SK-N-SH (cell line): ENCODE measurements around the gene PRR16. TPM values are rescaled to one million over a fixed set of nuclear protein-coding genes. Genes with fewer than 3 reads are reported as not detected.

Experiments used
- CTCF ChIA-PET: fragments of 300-600, 350-600 bp; formaldehyde crosslinking; extraction: SDS; loops from one replicate; lab custom pipeline; 2021; lab: Yijun Ruan, JAX
- POLR2A ChIA-PET: fragments of 350-600 bp; sonication (Branson Sonifier 250); formaldehyde crosslinking; extraction: SDS; loops from one replicate; lab custom pipeline; 2020; ENCODE audit warnings: antibody characterized with exemption, inconsistent platforms; lab: Yijun Ruan, JAX
- DNase-seq: peaks from one replicate; pipeline ENCODE4 v3.0.0; 2012
- H2AFZ ChIP-seq: fragments of 200-600 bp; sonication (generic); 2 replicates; pipeline ENCODE4 v1.8.1; 2016; ENCODE audit warnings: antibody characterized with exemption, mild to moderate bottlenecking, low read depth
- H3F3A ChIP-seq: fragments of 200-600 bp; sonication (generic); replicated peaks from 2 replicates; pipeline ENCODE3; 2016; ENCODE audit warnings: antibody characterized with exemption, mild to moderate bottlenecking; ENCODE audit not compliant: insufficient read depth
- H3K27ac ChIP-seq, 2 experiments: fragments of 200-500 bp in 1 of 2; fragments of 200-600 bp in 1 of 2; sonication (Bioruptor generic) in 1 of 2; sonication (generic), shearing (Covaris generic) in 1 of 2; 2 replicates each; pipeline versions ENCODE4 v1.5.1 to v1.6.1; 2014 to 2016; ENCODE audit warnings: low read depth in 2 of 2, inconsistent platforms in 1 of 2, low read length in 1 of 2, mild to moderate bottlenecking in 1 of 2, mixed read lengths in 1 of 2
- H3K27me3 ChIP-seq: fragments of 200-600 bp; sonication (generic), shearing (Covaris generic); 2 replicates; pipeline ENCODE4 v1.6.1; 2016; ENCODE audit warnings: mixed run types; ENCODE audit not compliant: insufficient read depth
- H3K36me3 ChIP-seq, 2 experiments: fragments of 200-500 bp in 1 of 2; fragments of 200-600 bp in 1 of 2; sonication (Bioruptor generic) in 1 of 2; sonication (generic) in 1 of 2; replicated peaks in 1 of 2; 2 replicates each; pipeline versions ENCODE3 to v1.5.1; 2014 to 2016; ENCODE audit warnings: low read length in 1 of 2, mild to moderate bottlenecking in 1 of 2; ENCODE audit not compliant: insufficient read depth in 2 of 2, control insufficient read depth in 1 of 2
- H3K4me1 ChIP-seq, 2 experiments: fragments of 200-500 bp in 1 of 2; fragments of 200-600 bp in 1 of 2; sonication (Bioruptor generic) in 1 of 2; sonication (generic), shearing (Covaris generic) in 1 of 2; 2 replicates each; pipeline versions ENCODE4 v1.5.1 to v1.6.1; 2014 to 2016; ENCODE audit warnings: low read depth in 1 of 2, low read length in 1 of 2, mixed run types in 1 of 2; ENCODE audit not compliant: insufficient read depth in 2 of 2, control insufficient read depth in 1 of 2
- H3K4me2 ChIP-seq: fragments of 200-600 bp; sonication (generic), shearing (Covaris generic); 2 replicates; pipeline ENCODE4 v1.6.1; 2017; ENCODE audit warnings: mixed run types
- H3K4me3 ChIP-seq, 2 experiments: fragments of 200-500 bp in 1 of 2; fragments of 200-600 bp in 1 of 2; sonication (Bioruptor generic) in 1 of 2; sonication (generic), shearing (Covaris generic) in 1 of 2; 2 replicates each; pipeline versions ENCODE4 v1.5.1 to v1.8.1; 2014 to 2016; ENCODE audit warnings: low read depth in 2 of 2, inconsistent platforms in 1 of 2, low read length in 1 of 2, mild to moderate bottlenecking in 1 of 2, mixed read lengths in 1 of 2, moderate library complexity in 1 of 2
- H3K79me2 ChIP-seq: fragments of 200-600 bp; sonication (generic); 2 replicates; pipeline ENCODE4 v1.8.1; 2017; ENCODE audit warnings: mild to moderate bottlenecking; ENCODE audit not compliant: insufficient read depth
- H3K9ac ChIP-seq: fragments of 200-600 bp; sonication (generic); 2 replicates; pipeline ENCODE4 v1.6.1; 2017; ENCODE audit warnings: mixed run types
- H3K9me2 ChIP-seq: fragments of 200-600 bp; sonication (generic); 2 replicates; pipeline ENCODE4 v1.6.1; 2017; ENCODE audit warnings: mixed run types
- H3K9me3 ChIP-seq: fragments of 200-600 bp; sonication (generic); 2 replicates; pipeline ENCODE4 v1.6.1; 2017; ENCODE audit warnings: mixed run types, mild to moderate bottlenecking, moderate library complexity
- H4K20me1 ChIP-seq: fragments of 200-600 bp; sonication (generic); 2 replicates; pipeline ENCODE4 v1.6.1; 2017; ENCODE audit warnings: mild to moderate bottlenecking, mixed run types; ENCODE audit not compliant: insufficient read depth
- FOSL2 ChIP-seq: IDR thresholded peaks from 2 replicates; pipeline ENCODE4 v1.4.0; 2012; ENCODE audit warnings: low read depth, mild to moderate bottlenecking, moderate library complexity, borderline replicate concordance
- FOXM1 ChIP-seq: IDR thresholded peaks from 2 replicates; pipeline ENCODE4 v1.4.0; 2012; ENCODE audit warnings: low read depth, mild to moderate bottlenecking
- GATA2 ChIP-seq: sonication (generic); formaldehyde crosslinking; IDR thresholded peaks from 2 replicates; pipeline ENCODE4 v1.5.0; 2020; ENCODE audit warnings: mild to moderate bottlenecking, missing genetic modification reagents
- MXI1 ChIP-seq: IDR thresholded peaks from 2 replicates; pipeline ENCODE4 v1.6.1; 2012; ENCODE audit warnings: mild to moderate bottlenecking, low read depth, low read length, improper control_type of control experiment
- PBX3 ChIP-seq: IDR thresholded peaks from 2 replicates; pipeline ENCODE4; 2012
- RAD21 ChIP-seq: IDR thresholded peaks from 2 replicates; pipeline ENCODE4 v1.6.1; 2012; ENCODE audit warnings: mild to moderate bottlenecking, low read length
- RCOR1 ChIP-seq: fragments of 150-350 bp; IDR thresholded peaks from 2 replicates; pipeline ENCODE4 v1.6.1; 2017; ENCODE audit warnings: antibody characterized with exemption, low read length
- RFX5 ChIP-seq: IDR thresholded peaks from 2 replicates; pipeline ENCODE4 v1.6.1; 2012; ENCODE audit warnings: mild to moderate bottlenecking, improper control_type of control experiment, low read length
- SMC3 ChIP-seq: IDR thresholded peaks from 2 replicates; pipeline ENCODE4 v1.6.1; 2012; ENCODE audit warnings: low read depth, low read length, improper control_type of control experiment
- TEAD4 ChIP-seq: IDR thresholded peaks from 2 replicates; pipeline ENCODE4 v1.4.0; 2012; ENCODE audit warnings: mild to moderate bottlenecking, borderline replicate concordance; ENCODE audit not compliant: insufficient read depth
- USF1 ChIP-seq: IDR thresholded peaks from 2 replicates; pipeline ENCODE4 v1.4.0; 2012; ENCODE audit warnings: low read depth, borderline replicate concordance
- WGBS: methylation state at CpG from one replicate; pipeline ENCODE4 v1.1.6; 2017; ENCODE audit warnings: low lambda C conversion rate; 5-methylcytosine and 5-hydroxymethylcytosine counted together
- polyA plus RNA-seq, 3 experiments: library from polyadenylated mRNA; depleted of rRNA; stranded (reverse); fragments of >200 nt; gene quantifications; 2 replicates each; pipeline ENCODE4 v1.2.3, GENCODE V29; 2012
- TF ChIP-seq, protein P1 (sequence below): fragments of 150-350 bp; IDR thresholded peaks from 2 replicates; pipeline ENCODE4 v1.6.1; 2016; ENCODE audit warnings: mild to moderate bottlenecking, low read depth, low read length
- TF ChIP-seq, protein P2 (sequence below): fragments of 200-600 bp; sonication (generic); IDR thresholded peaks from 2 replicates; pipeline ENCODE4 v1.6.1; 2017; ENCODE audit warnings: antibody characterized with exemption, mild to moderate bottlenecking, moderate library complexity

PRR16 gene
- polyA plus RNA-seq, 1 of the 3 experiments (the other 2 are of a cell fraction), result 26.7 TPM

DNA sequence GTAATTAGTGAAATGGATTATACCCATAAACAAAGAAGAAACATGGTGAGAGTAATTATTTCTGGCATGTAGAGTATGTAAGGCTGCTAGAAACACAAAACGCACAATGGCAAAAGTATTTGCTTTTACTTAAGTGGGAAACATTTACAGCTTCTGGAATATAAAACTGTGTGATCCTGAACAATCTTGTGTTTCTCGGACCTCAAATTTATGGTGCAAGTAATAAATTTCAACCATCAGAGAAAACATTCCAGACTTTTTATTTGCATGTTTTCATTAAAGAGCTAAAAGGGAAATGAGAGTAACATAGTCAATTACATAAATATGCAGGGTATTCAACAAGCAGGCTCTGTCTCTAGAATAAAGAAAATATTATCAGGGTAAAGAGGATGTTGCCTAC is 17.2 kb upstream of the PRR16 start:
- 58% methylated on average over 2 of the region's 2 CpGs for WGBS
- ChIA-PET POLR2A (no interaction called here), CTCF (interaction anchor here (0.6 to 1.3 kb wide), 2 partner anchors 189 to 1330 kb away, joined by 3 to 4 read pairs; no protein-coding TSS in a partner anchor)
- no peaks in the 10 kb centered on the region for H4K20me1 ChIP-seq
- peaks cover 2 to 10% of the 10 kb centered on the region in 2 experiments; a peak in 3 of 4 replicates for H3K4me1 ChIP-seq
- H3K4me3 ChIP-seq, result no peak overlapping the region
- peak overlapping the region; percentile 71 to 77; a peak in 3 of 4 replicates for H3K27ac ChIP-seq
- no peaks in the 10 kb centered on the region for H3K36me3 ChIP-seq
- no peak overlapping the region for H2AFZ ChIP-seq
- no peaks in the 10 kb centered on the region for H3K9me3 ChIP-seq
- H3K27me3 ChIP-seq, result no peaks in the 10 kb centered on the region
- H3K4me2 ChIP-seq, result peak overlapping the region; percentile 42; the same call in 1 of the 2 replicates
- TF ChIP-seq RFX5, result no peak
- no peak for TF ChIP-seq TEAD4
- TF ChIP-seq, protein P1, sequence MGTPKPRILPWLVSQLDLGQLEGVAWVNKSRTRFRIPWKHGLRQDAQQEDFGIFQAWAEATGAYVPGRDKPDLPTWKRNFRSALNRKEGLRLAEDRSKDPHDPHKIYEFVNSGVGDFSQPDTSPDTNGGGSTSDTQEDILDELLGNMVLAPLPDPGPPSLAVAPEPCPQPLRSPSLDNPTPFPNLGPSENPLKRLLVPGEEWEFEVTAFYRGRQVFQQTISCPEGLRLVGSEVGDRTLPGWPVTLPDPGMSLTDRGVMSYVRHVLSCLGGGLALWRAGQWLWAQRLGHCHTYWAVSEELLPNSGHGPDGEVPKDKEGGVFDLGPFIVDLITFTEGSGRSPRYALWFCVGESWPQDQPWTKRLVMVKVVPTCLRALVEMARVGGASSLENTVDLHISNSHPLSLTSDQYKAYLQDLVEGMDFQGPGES, result no peak
- TF ChIP-seq RCOR1, result no peak
- no peak for TF ChIP-seq MXI1
- no peak for TF ChIP-seq SMC3
- TF ChIP-seq, all 33 proteins: peak for 0
- H3K9me2 ChIP-seq, result no peaks in the 10 kb centered on the region
- peaks cover 22% of the 10 kb centered on the region for H3F3A ChIP-seq
- H3K79me2 ChIP-seq, result no peaks in the 10 kb centered on the region
- H3K9ac ChIP-seq, result no peak overlapping the region
- DNase-seq, result no peak

- Histone ChIP-seq H3K36me3 (no peaks in the 10 kb centered on the region), H2AFZ (no peak overlapping the region), H3K27me3 (no peaks in the 10 kb centered on the region), H3K79me2 (no peaks in the 10 kb centered on the region), H3K9ac (no peak overlapping the region), H4K20me1 (no peaks in the 10 kb centered on the region), H3K9me2 (no peaks in the 10 kb centered on the region), H3K9me3 (no peaks in the 10 kb centered on the region), H3K4me1 (peaks cover 2 to 10% of the 10 kb centered on the region in 2 experiments; a peak in 3 of 4 replicates), H3F3A (peaks cover 22% of the 10 kb centered on the region), H3K4me3 (no peak overlapping the region), H3K4me2 (no peak overlapping the region), H3K27ac (peak overlapping the region in 1 of 2 experiments; percentile 77; a peak in 2 of 4 replicates)
- 29% methylated on average over 1 of the region's 1 CpG for WGBS
- POLR2A ChIA-PET, result no interaction called here
- DNase-seq, result peak; percentile 25
- TF ChIP-seq, protein P2, sequence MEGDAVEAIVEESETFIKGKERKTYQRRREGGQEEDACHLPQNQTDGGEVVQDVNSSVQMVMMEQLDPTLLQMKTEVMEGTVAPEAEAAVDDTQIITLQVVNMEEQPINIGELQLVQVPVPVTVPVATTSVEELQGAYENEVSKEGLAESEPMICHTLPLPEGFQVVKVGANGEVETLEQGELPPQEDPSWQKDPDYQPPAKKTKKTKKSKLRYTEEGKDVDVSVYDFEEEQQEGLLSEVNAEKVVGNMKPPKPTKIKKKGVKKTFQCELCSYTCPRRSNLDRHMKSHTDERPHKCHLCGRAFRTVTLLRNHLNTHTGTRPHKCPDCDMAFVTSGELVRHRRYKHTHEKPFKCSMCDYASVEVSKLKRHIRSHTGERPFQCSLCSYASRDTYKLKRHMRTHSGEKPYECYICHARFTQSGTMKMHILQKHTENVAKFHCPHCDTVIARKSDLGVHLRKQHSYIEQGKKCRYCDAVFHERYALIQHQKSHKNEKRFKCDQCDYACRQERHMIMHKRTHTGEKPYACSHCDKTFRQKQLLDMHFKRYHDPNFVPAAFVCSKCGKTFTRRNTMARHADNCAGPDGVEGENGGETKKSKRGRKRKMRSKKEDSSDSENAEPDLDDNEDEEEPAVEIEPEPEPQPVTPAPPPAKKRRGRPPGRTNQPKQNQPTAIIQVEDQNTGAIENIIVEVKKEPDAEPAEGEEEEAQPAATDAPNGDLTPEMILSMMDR, result peak; percentile 24; the same call in 1 of the 2 replicates
- TF ChIP-seq RAD21, result peak; percentile 13; the same call in 1 of the 2 replicates
- no peak for TF ChIP-seq FOXM1
- peak; percentile 44; the same call in 1 of the 2 replicates for TF ChIP-seq GATA2
- TF ChIP-seq PBX3, result peak; percentile 55
- no peak for TF ChIP-seq RFX5
- peak; percentile 31; the same call in 1 of the 2 replicates for TF ChIP-seq FOSL2
- no peak for TF ChIP-seq USF1
- CTCF ChIA-PET, result interaction anchor here (1.3 kb wide), 1 partner anchor 190 kb away, joined by 3 read pairs; no protein-coding TSS in a partner anchor
These were observed 16.3 kb upstream of the PRR16 start for GRCh38 chr5:120447706-120448239.
